ENCODE data around the gene FCGR3A.
A peak's percentile ranks its signal among the peaks of the same experiment; 100 is the strongest.
"Not testable (repeated sequence)": the region's sequence is repeated elsewhere in the genome, so short reads cannot be mapped to it uniquely, and the experiment has no call there.

Gene FCGR3A

GRCh38 chr1:161538925-161539479 lies 10.6 kb downstream of the FCGR3A start:
- DNase-seq (ENCODE audit: low read depth in 1 of 2, low spot score in 1 of 2); in situ Hi-C loops (cut with HindIII; ENCODE audit: low pct_unique_long_range_greater_than_20kb, low sequenced_read_pairs): not testable (repeated sequence)

GRCh38 chr1:161537068-161537669 lies 12.4 kb downstream of the FCGR3A start:
- in situ Hi-C loops (cut with HindIII; ENCODE audit: low pct_unique_long_range_greater_than_20kb, low sequenced_read_pairs): not testable (repeated sequence)
- DNase-seq (ENCODE audit: low read depth in 1 of 2, low spot score in 1 of 2): peak in 1 of 2 experiments; percentile 22

- DNase-seq (ENCODE audit: low read depth in 1 of 2, low spot score in 1 of 2); in situ Hi-C loops (cut with HindIII; ENCODE audit: low pct_unique_long_range_greater_than_20kb, low sequenced_read_pairs): not testable (repeated sequence)
Measured at GRCh38 chr1:161532644-161533567, 16.7 kb downstream of the FCGR3A start.

GRCh38 chr1:161531986-161532643 lies 17.5 kb downstream of the FCGR3A start:
- in situ Hi-C loops (cut with HindIII; ENCODE audit: low pct_unique_long_range_greater_than_20kb, low sequenced_read_pairs): no loop called here
- TF ChIP-seq JUND (IDR thresholded peaks at IDR 0.05; ENCODE audit: low read depth): no peak
- DNase-seq (ENCODE audit: low read depth in 1 of 2, low spot score in 1 of 2): no peak

GRCh38 chr1:161530671-161531641 lies 18.7 kb downstream of the FCGR3A start:
- DNase-seq (ENCODE audit: low read depth in 1 of 2, low spot score in 1 of 2): peak; percentile 53 to 91
- in situ Hi-C loops (cut with HindIII; ENCODE audit: low pct_unique_long_range_greater_than_20kb, low sequenced_read_pairs): not testable (repeated sequence)

- in situ Hi-C loops (cut with HindIII; ENCODE audit: low pct_unique_long_range_greater_than_20kb, low sequenced_read_pairs): not testable (repeated sequence)
- peak; percentile 18 to 75 for DNase-seq (ENCODE audit: low read depth in 1 of 2, low spot score in 1 of 2)
Measured at GRCh38 chr1:161530158-161530557, 19.5 kb downstream of the FCGR3A start.

GRCh38 chr1:161529463-161530104 lies 20.0 kb downstream of the FCGR3A start:
- in situ Hi-C loops (cut with HindIII; ENCODE audit: low pct_unique_long_range_greater_than_20kb, low sequenced_read_pairs); DNase-seq (ENCODE audit: low read depth in 1 of 2, low spot score in 1 of 2): not testable (repeated sequence)

GRCh38 chr1:161528550-161528949 lies 21.1 kb downstream of the FCGR3A start:
- DNase-seq (ENCODE audit: low read depth in 1 of 2, low spot score in 1 of 2); in situ Hi-C loops (cut with HindIII; ENCODE audit: low pct_unique_long_range_greater_than_20kb, low sequenced_read_pairs): not testable (repeated sequence)

- DNase-seq (ENCODE audit: low read depth in 1 of 2, low spot score in 1 of 2); in situ Hi-C loops (cut with HindIII; ENCODE audit: low pct_unique_long_range_greater_than_20kb, low sequenced_read_pairs): not testable (repeated sequence)
Measured at GRCh38 chr1:161525918-161526317, 23.7 kb downstream of the FCGR3A start.

GRCh38 chr1:161525321-161525720 lies 24.3 kb downstream of the FCGR3A start:
- in situ Hi-C loops (cut with HindIII; ENCODE audit: low pct_unique_long_range_greater_than_20kb, low sequenced_read_pairs); DNase-seq (ENCODE audit: low read depth in 1 of 2, low spot score in 1 of 2): not testable (repeated sequence)

- in situ Hi-C loops (cut with HindIII; ENCODE audit: low pct_unique_long_range_greater_than_20kb, low sequenced_read_pairs); DNase-seq (ENCODE audit: low read depth in 1 of 2, low spot score in 1 of 2): not testable (repeated sequence)
Measured at GRCh38 chr1:161524742-161525291, 24.8 kb downstream of the FCGR3A start.

GRCh38 chr1:161523817-161524741 lies 25.5 kb downstream of the FCGR3A start, which contains the start of gene HSPA6:
TSS of gene HSPA6 (plus strand) at chr1:161524540. CDS start at chr1:161524659, 119 bp downstream.
- in situ Hi-C loops (cut with HindIII; ENCODE audit: low pct_unique_long_range_greater_than_20kb, low sequenced_read_pairs): not testable (repeated sequence)
- peak; percentile 81 to 83 for DNase-seq (ENCODE audit: low read depth in 1 of 2, low spot score in 1 of 2)

- in situ Hi-C loops (cut with HindIII; ENCODE audit: low pct_unique_long_range_greater_than_20kb, low sequenced_read_pairs): not testable (repeated sequence)
Measured at GRCh38 chr1:161523041-161523816, 26.4 kb downstream of the FCGR3A start.

GRCh38 chr1:161513953-161514352 lies 35.7 kb downstream of the FCGR3A start:
- DNase-seq (ENCODE audit: low read depth in 1 of 2, low spot score in 1 of 2); in situ Hi-C loops (cut with HindIII; ENCODE audit: low pct_unique_long_range_greater_than_20kb, low sequenced_read_pairs): not testable (repeated sequence)

More at GRCh38 chr1:161523041-161523816, 26.4 kb downstream of the FCGR3A start:
- DNase-seq (ENCODE audit: low read depth in 1 of 2, low spot score in 1 of 2): not testable (repeated sequence)

Measured in T47D (cell line).